ELR (cell line): ENCODE measurements around the gene HLCS.

Experiments used
- DNase-seq: peaks from one replicate; pipeline ENCODE4 v3.0.0-alpha.2; 2015; ENCODE audit warnings: low read depth

HLCS gene

DNA sequence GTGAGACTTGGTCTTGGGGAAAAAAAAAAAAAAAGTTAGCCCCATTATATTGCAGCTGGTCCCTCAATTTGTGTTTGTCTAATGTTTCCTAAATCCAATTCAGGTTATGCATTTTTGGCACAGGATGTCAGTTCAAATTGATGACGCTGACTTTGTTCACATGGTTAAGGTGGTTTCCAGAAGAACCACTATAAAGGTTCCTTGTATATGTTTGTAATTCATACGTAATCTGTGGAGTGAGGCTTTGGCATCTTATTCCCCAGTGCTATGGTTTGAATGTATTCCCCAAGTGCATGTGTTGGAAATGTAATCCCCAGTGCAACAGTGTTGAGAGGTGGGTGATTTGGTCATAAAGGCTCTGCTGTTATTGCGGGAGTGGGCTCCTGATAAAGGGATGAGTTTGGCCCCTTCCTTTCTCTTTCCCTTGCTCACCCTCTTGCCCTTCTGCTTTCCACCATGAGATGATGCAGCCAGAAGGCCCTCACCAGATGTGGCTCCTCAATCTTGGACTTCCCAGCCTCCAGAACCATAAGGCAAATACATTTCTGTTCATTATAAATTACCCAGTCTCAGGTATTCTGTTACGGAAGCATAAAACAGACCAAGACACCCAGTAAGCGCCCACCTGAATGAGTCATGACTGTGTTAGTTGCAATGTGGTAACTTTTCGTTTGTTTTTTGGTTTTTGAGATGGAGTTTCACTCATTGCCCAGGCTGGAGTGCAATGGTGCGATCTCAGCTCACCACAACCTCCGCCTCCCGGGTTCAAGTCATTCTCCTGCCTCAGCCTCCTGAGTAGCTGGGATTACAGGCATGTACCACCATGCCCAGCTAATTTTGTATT, 19.5 kb upstream of the HLCS start:
- DNase-seq = no peak

- no peak for DNase-seq
Observed at GRCh38 chr21:36981977-36982700, 15.7 kb upstream of the HLCS start.

- no peak for DNase-seq
Observed at GRCh38 chr21:36981049-36981391, 14.6 kb upstream of the HLCS start.

GRCh38 chr21:36980280-36981048, 14.0 kb upstream of the HLCS start:
- peak; percentile 35 for DNase-seq

- DNase-seq = peak; percentile 87
Observed at GRCh38 chr21:36976882-36977651, 10.6 kb upstream of the HLCS start.

- DNase-seq = no peak
Observed at GRCh38 chr21:36976228-36976861, 9.9 kb upstream of the HLCS start.

- DNase-seq = no peak
Observed at GRCh38 chr21:36974851-36975192, 8.4 kb upstream of the HLCS start.

DNA sequence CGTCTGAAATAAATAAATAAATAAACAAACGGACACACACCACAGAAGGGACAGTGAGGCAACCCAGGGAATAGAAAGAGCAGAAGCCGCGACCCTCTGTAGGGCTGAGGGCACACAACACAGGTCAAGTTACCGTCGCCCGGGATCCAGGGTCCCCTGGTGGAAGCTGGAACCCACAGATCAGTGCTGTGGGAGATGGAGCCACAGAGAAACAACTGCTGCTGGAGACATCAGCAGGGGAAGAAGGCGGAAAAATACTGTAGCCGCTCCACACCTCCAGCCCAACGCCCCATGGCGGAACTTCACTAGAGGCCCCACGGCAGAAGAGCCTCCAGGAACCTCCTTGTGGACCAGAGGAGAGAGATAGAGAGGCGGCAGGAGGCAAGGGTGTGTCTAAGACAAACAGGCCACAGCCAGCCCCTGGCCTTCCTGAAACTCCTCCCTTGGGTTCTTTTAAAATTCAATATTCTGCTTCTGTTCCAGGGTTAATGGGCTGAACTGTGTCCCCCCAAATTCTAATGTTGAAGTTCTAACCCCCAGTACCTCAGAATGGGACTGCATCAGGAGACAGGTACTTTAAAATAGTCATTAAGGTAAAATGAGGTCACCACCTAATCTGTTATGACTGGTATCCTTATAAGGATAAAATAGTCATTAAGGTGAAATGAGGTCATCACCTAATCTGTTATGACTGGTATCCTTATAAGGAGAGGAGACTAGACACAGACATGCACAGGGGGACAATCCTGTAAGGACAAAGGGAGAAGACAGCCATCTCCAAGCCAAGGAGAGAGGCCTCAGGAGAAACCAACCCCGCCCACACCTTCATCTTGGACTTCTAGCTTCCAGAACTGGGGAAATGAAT, 7.7 kb upstream of the HLCS start:
- DNase-seq = no peak

DNA sequence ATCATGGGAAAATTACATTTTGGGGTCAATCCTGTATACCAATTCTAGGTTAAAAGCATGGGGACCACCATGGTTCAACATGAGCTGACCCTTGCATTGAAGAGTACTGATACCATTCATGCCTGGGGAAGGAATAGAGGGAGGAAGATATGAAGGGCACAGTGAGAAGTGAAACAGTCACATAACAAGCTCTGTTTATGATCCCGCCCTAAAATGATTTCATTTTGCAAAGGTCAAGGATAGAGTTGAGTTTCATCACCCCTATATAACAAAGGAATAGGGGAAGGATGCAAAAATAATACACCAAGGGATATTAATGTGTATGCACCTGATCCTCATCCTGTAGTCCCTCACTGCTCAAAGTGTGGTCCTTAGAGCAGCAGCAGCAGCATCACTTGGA, 2.5 kb upstream of the HLCS start:
- DNase-seq = no peak

- DNase-seq = no peak
Observed at GRCh38 chr21:36968414-36968813, 1.9 kb upstream of the HLCS start.

- peak; percentile 15 for DNase-seq
Observed at GRCh38 chr21:36966821-36967768, 626 bp upstream of the HLCS start.

DNA sequence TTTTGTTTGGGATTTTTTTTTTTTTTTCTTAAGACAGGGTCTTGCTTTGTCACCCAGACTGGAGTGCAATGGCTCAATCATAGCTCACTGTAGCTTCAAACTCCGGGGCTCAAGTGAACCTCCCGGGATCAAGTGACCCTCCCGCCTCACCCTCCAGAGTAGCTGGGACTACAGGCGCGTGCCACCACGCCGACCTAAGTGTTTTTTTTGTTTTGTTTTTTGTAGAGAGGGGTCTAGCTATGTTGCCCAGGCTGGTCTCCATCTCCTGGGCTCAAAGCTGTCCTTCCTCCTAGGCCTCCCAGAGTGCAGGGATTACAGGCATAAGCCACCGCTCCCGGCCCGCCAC, 776 bp downstream of the HLCS start:
- no peak for DNase-seq

DNA sequence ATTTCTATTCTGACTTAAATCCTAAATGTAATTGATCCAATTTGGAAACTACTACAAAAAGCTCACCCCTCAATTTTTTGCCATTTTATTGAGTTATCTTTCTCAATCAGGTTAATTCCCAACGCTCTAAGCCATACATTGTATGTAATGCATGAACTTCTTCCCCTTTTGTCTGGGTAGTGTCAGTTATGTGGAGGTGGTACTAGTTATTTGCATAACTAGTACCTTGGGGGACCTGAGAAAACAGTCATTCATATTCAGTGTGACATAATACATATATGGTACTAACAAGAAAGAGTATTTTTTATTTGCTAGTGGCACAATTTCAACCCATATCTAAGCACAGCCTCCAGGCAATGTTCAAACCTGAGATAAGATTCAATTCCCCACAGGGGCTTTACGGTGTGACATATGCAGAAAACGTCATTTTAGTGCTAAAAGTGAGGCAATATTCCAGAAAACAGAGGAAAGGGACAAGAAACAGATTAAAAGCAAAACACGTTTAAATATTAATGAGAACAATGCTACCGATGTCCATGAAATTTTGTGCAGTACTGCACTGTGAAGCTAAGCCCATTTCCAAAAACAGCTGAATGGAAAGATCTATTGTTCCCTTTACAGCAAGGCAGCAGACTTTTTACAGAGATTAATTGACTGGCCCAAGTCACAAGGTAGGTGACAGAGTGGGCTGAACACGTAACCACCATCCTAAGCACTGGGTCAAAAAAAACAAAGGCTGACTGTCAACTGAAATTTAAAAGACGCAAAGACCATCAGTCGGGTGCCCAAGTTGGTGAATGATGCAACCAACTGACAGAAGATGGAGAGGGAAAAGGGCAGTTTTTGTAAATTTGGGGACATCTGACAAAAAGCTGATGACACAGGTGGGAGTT, 1.4 kb downstream of the HLCS start:
- DNase-seq = no peak

- DNase-seq = no peak
Observed at GRCh38 chr21:36964398-36964797, 2.1 kb downstream of the HLCS start.

GRCh38 chr21:36962098-36962780, 4.2 kb downstream of the HLCS start:
- no peak for DNase-seq

GRCh38 chr21:36960676-36961284, 5.7 kb downstream of the HLCS start:
- no peak for DNase-seq

GRCh38 chr21:36959020-36959835, 7.2 kb downstream of the HLCS start:
- no peak for DNase-seq
